Activated CD4-positive, alpha-beta T cell treated with anti-CD3 and anti-CD28 coated beads for 48 hours (primary cell): ENCODE data around the gene CHST15.
"Not testable (repeated sequence)": the region's sequence is repeated elsewhere in the genome, so short reads cannot be mapped to it uniquely, and the experiment has no call there.

Source experiments
- DNase-seq: peaks from one replicate; pipeline ENCODE4 v3.0.0-alpha.2; 2020

The CHST15 gene

GRCh38 chr10:124097883-124098282 is 4.5 kb upstream of the CHST15 start:
- no peak for DNase-seq

- DNase-seq, result no peak
Observed at GRCh38 chr10:124096494-124096893, 3.1 kb upstream of the CHST15 start.

GRCh38 chr10:124095801-124096200 is 2.4 kb upstream of the CHST15 start:
- DNase-seq, result not testable (repeated sequence)

GRCh38 chr10:124095096-124095495 is 1.7 kb upstream of the CHST15 start:
- DNase-seq, result no peak

GRCh38 chr10:124094419-124094785 is 1.0 kb upstream of the CHST15 start:
- no peak for DNase-seq

- DNase-seq, result not testable (repeated sequence)
Observed at GRCh38 chr10:124093774-124094418, 498 bp upstream of the CHST15 start.

- DNase-seq, result peak; percentile 49
Observed at GRCh38 chr10:124092250-124092859, 1.0 kb downstream of the CHST15 start.

- DNase-seq, result no peak
Observed at GRCh38 chr10:124091646-124092249, 1.6 kb downstream of the CHST15 start.

- DNase-seq, result no peak
Observed at GRCh38 chr10:124090601-124091209, 2.7 kb downstream of the CHST15 start.

GRCh38 chr10:124089859-124090258 is 3.5 kb downstream of the CHST15 start:
- no peak for DNase-seq

- no peak for DNase-seq
Observed at GRCh38 chr10:124088915-124089314, 4.5 kb downstream of the CHST15 start.

- no peak for DNase-seq
Observed at GRCh38 chr10:124087672-124088634, 5.4 kb downstream of the CHST15 start.

GRCh38 chr10:124086787-124087671 is 6.4 kb downstream of the CHST15 start:
- no peak for DNase-seq

- DNase-seq, result no peak
Observed at GRCh38 chr10:124086097-124086710, 7.2 kb downstream of the CHST15 start.

- DNase-seq, result no peak
Observed at GRCh38 chr10:124085680-124086079, 7.7 kb downstream of the CHST15 start.

- DNase-seq, result no peak
Observed at GRCh38 chr10:124084708-124085107, 8.7 kb downstream of the CHST15 start.

- no peak for DNase-seq
Observed at GRCh38 chr10:124083740-124084397, 9.5 kb downstream of the CHST15 start.

- DNase-seq, result no peak
Observed at GRCh38 chr10:124083047-124083739, 10.2 kb downstream of the CHST15 start.

- DNase-seq, result no peak
Observed at GRCh38 chr10:124082555-124082954, 10.8 kb downstream of the CHST15 start.

- no peak for DNase-seq
Observed at GRCh38 chr10:124081547-124082140, 11.8 kb downstream of the CHST15 start.
